ENCODE data around the gene PDXDC1. TPM values are rescaled to one million over a fixed set of nuclear protein-coding genes. Genes with fewer than 3 reads are reported as not detected.

Gene PDXDC1
- total RNA-seq, 1 donor from 2014 or later, result 81.3 TPM

DNA sequence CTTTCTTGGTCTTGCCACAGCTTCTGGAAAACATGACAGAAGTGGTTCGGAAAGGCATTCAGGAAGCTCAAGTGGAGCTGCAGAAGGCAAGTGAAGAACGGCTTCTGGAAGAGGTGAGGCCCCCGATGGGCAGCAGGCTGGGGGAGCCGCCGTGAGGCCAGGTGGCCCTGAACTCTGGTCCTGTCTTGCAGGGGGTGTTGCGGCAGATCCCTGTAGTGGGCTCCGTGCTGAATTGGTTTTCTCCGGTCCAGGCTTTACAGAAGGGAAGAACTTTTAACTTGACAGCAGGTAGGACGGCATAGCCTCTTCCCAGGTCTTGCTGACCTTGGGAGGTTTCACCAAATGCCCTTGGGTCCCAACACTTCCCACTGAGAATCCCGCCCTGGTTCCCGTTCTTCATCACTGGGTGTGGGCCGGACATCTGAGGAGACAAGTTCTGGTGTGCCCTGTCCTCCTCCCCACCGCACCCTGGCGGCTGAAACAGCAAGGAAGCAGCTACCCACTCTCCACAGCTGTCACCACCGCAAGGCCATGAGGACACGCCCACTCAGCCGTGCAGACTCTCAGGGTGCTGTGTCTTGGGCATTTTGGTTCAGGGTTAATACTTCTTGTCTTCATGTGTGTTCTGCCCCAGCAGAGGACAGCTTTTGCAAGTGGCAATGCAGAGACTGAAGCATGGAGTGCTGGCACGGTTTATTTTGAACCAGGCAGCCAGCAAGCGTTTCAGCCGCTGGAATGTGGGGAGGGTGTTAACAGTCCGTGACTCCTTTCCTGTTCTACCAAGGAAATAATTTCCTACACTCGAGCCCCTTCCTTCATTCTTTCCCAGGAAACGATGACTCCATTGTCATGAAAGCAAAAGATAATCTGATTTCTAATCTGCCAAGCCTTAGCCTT, 59.7 kb downstream of the PDXDC1 start:
- H3K27ac Mint-ChIP-seq (ENCODE audit: unreplicated experiment), result no peak overlapping the region
- H3K9me3 Mint-ChIP-seq (ENCODE audit: unreplicated experiment), result peaks cover 2% of the 10 kb centered on the region
- H3K27me3 Mint-ChIP-seq (ENCODE audit: unreplicated experiment), result no peaks in the 10 kb centered on the region
- no peak overlapping the region for H3K4me3 Mint-ChIP-seq (ENCODE audit: unreplicated experiment)
- H3K4me1 Mint-ChIP-seq (ENCODE audit: low read depth, unreplicated experiment), result peaks cover 3% of the 10 kb centered on the region
- no peak for DNase-seq
- no peaks in the 10 kb centered on the region for H3K36me3 Mint-ChIP-seq (ENCODE audit: unreplicated experiment)
- TF ChIP-seq CTCF (IDR thresholded peaks at IDR 0.05; ENCODE audit: partially characterized antibody, unreplicated experiment), result no peak

GRCh38 chr16:15035163-15035729, 60.4 kb downstream of the PDXDC1 start:
- Mint-ChIP-seq H3K9me3 (ENCODE audit: unreplicated experiment) (peaks cover 4% of the 10 kb centered on the region), H3K27ac (ENCODE audit: unreplicated experiment) (no peak overlapping the region)

GRCh38 chr16:15037003-15037402, 62.2 kb downstream of the PDXDC1 start:
- Mint-ChIP-seq H3K27me3 (ENCODE audit: unreplicated experiment) (no peaks in the 10 kb centered on the region), H3K4me3 (ENCODE audit: unreplicated experiment) (no peak overlapping the region), H3K4me1 (ENCODE audit: low read depth, unreplicated experiment) (peaks cover 9% of the 10 kb centered on the region), H3K27ac (ENCODE audit: unreplicated experiment) (no peak overlapping the region), H3K9me3 (ENCODE audit: unreplicated experiment) (peaks cover 6% of the 10 kb centered on the region), H3K36me3 (ENCODE audit: unreplicated experiment) (no peaks in the 10 kb centered on the region)
- no peak for TF ChIP-seq CTCF (IDR thresholded peaks at IDR 0.05; ENCODE audit: partially characterized antibody, unreplicated experiment)
- no peak for DNase-seq

More at GRCh38 chr16:15035163-15035729, 60.4 kb downstream of the PDXDC1 start:
- no peak for DNase-seq
- Mint-ChIP-seq H3K4me3 (ENCODE audit: unreplicated experiment) (no peak overlapping the region), H3K36me3 (ENCODE audit: unreplicated experiment) (no peaks in the 10 kb centered on the region), H3K27me3 (ENCODE audit: unreplicated experiment) (no peaks in the 10 kb centered on the region), H3K4me1 (ENCODE audit: low read depth, unreplicated experiment) (no peaks in the 10 kb centered on the region)
- no peak for TF ChIP-seq CTCF (IDR thresholded peaks at IDR 0.05; ENCODE audit: partially characterized antibody, unreplicated experiment)

GRCh38 chr16:15037745-15038144, 62.9 kb downstream of the PDXDC1 start:
- Mint-ChIP-seq H3K27ac (ENCODE audit: unreplicated experiment) (no peak overlapping the region), H3K27me3 (ENCODE audit: unreplicated experiment) (no peaks in the 10 kb centered on the region), H3K4me1 (ENCODE audit: low read depth, unreplicated experiment) (peaks cover 11% of the 10 kb centered on the region), H3K9me3 (ENCODE audit: unreplicated experiment) (peaks cover 6% of the 10 kb centered on the region), H3K36me3 (ENCODE audit: unreplicated experiment) (no peaks in the 10 kb centered on the region), H3K4me3 (ENCODE audit: unreplicated experiment) (no peak overlapping the region)
- no peak for DNase-seq
- no peak for TF ChIP-seq CTCF (IDR thresholded peaks at IDR 0.05; ENCODE audit: partially characterized antibody, unreplicated experiment)

- TF ChIP-seq CTCF (IDR thresholded peaks at IDR 0.05; ENCODE audit: partially characterized antibody, unreplicated experiment), result no peak
- no peak overlapping the region for H3K4me3 Mint-ChIP-seq (ENCODE audit: unreplicated experiment)
- no peaks in the 10 kb centered on the region for H3K27me3 Mint-ChIP-seq (ENCODE audit: unreplicated experiment)
- peaks cover 11% of the 10 kb centered on the region for H3K4me1 Mint-ChIP-seq (ENCODE audit: low read depth, unreplicated experiment)
- no peak for DNase-seq
- H3K27ac Mint-ChIP-seq (ENCODE audit: unreplicated experiment), result no peak overlapping the region
- H3K9me3 Mint-ChIP-seq (ENCODE audit: unreplicated experiment), result peaks cover 6% of the 10 kb centered on the region
- no peaks in the 10 kb centered on the region for H3K36me3 Mint-ChIP-seq (ENCODE audit: unreplicated experiment)
Observed at GRCh38 chr16:15038689-15039088, 63.9 kb downstream of the PDXDC1 start.
